Heart left ventricle (tissue), 16 donors: ENCODE results near the gene DCLRE1A. TPM values are rescaled to one million over a fixed set of nuclear protein-coding genes. Genes with fewer than 3 reads are reported as not detected.
"Not testable (repeated sequence)": the region's sequence is repeated elsewhere in the genome, so short reads cannot be mapped to it uniquely, and the experiment has no call there.

ENCODE experiments used
- ATAC-seq, 4 donors: fragments of 200-7000 bp; cut with Tn5 transposase; one replicate each; pipeline ENCODE4 v1.9.1; 2020 to 2022; ENCODE audit warnings: moderate library complexity in 4 of 4, mild to moderate bottlenecking in 3 of 4, moderate number of reproducible peaks in 1 of 4
- DNase-seq, 5 donors: peaks; one replicate each; pipeline ENCODE4 v3.0.0-alpha.2; 2020
- H3K27ac ChIP-seq, 12 donors: fragments of 200-600 bp; sonication (generic) in 4 of 12; one replicate each; pipeline versions ENCODE4 v1.5.0 to v1.8.0; 2016 to 2022; ENCODE audit warnings: mild to moderate bottlenecking in 2 of 12
- H3K27me3 ChIP-seq, 9 donors: fragments of 200-600 bp; sonication (generic) in 2 of 9; one replicate each; pipeline versions ENCODE4 v1.5.1 to v1.8.0; 2016 to 2022; ENCODE audit warnings: mild to moderate bottlenecking in 3 of 9
- H3K36me3 ChIP-seq, 9 donors: fragments of 200-600 bp; sonication (generic) in 2 of 9; one replicate each; pipeline versions ENCODE4 v1.5.0 to v1.8.0; 2018 to 2022; ENCODE audit warnings: mild to moderate bottlenecking in 2 of 9
- H3K4me1 ChIP-seq, 12 donors: fragments of 200-600 bp; sonication (generic) in 4 of 12; one replicate each; pipeline versions ENCODE4 v1.5.0 to v1.8.0; 2016 to 2022; ENCODE audit warnings: mild to moderate bottlenecking in 3 of 12
- H3K4me3 ChIP-seq, 12 donors: fragments of 200-600 bp; sonication (generic) in 4 of 12; one replicate each; pipeline versions ENCODE4 v1.5.0 to v1.8.0; 2017 to 2022; ENCODE audit warnings: mild to moderate bottlenecking in 9 of 12, moderate library complexity in 4 of 12
- H3K9me3 ChIP-seq, 12 donors: fragments of 200-600 bp; sonication (generic) in 4 of 12; one replicate each; pipeline versions ENCODE4 v1.5.0 to v1.8.0; 2016 to 2022; ENCODE audit warnings: mild to moderate bottlenecking in 1 of 12
- POLR2A ChIP-seq, 2 donors: fragments of 450-650 bp; IDR thresholded peaks; one replicate each; pipeline ENCODE4 v1.6.1; 2017; ENCODE audit warnings: antibody characterized with exemption in 2 of 2, mild to moderate bottlenecking in 2 of 2, moderate library complexity in 2 of 2
- WGBS, 4 donors: extraction: QIAGEN DNeasy Blood & Tissue Kit in 2 of 4; methylation state at CpG; one replicate each; pipeline versions ENCODE4 v1.1.5 to v1.1.7; 2013 to 2018; 5-methylcytosine and 5-hydroxymethylcytosine counted together
- intact Hi-C, 10 donors: fragments of 100-400 bp; cut with DNase I; formaldehyde crosslinking; loops; one replicate each; pipeline versions ENCODE4 v1.11.1 to v1.14.2; 2022
- polyA plus RNA-seq, 2 donors: library from polyadenylated mRNA; stranded (reverse); fragments of 200-250 nt; gene quantifications; one replicate each; pipeline ENCODE4 v1.2.3, GENCODE V29; 2013
- total RNA-seq, 9 donors: library from RNA; depleted of rRNA in 2 of 9; stranded (reverse); fragments of >200 nt in 2 of 9; fragmentation: NEBNext Ultra II Directional in 3 of 9; extraction: Animal tissue kit (Norgen Biotek cat#: 25700) in 3 of 9; gene quantifications; one replicate each; pipeline versions ENCODE4 v1.1.0 to v1.2.4, GENCODE V29; 2016 to 2023
- TF ChIP-seq, protein P1 (sequence below), 12 donors: fragments of 200-600 bp; sonication (generic) in 4 of 12; IDR thresholded peaks; one replicate each; pipeline versions ENCODE4 v1.5.0 to v1.8.0; 2018 to 2022; ENCODE audit warnings: antibody characterized with exemption in 12 of 12, mild to moderate bottlenecking in 5 of 12
- donor health status: ischemic (EF 13 %, LVEDD 7.1; RV severe dilation, severe dysfunction).
- donor health status: healthy with polysubstance abuse.
- donor health status: DM: no; HTN: yes; CAD: no.
- donor health status: DM: no; HTN: no; CAD: no.
- donor health status: ischemic (EF 25% LVEDD 6.9; RV normal size, moderate dysfunction).
- donor health status: ischemic (EF 25% LVEDD 5.7; RV mildly dilated, moderate dysfunction).
- donor health status: healthy.
- donor health status: DM: yes; HTN: yes; CAD: no.
- donor health status: ischemic (EF 35%, LVEDD 5.7; RV mildly dilated, moderate dysfunction).
- donor health status: nonischemic (EF 11% LVEDD 7.7; RV severe dilation, severe dysfunction).
- donor health status: DM: yes; HTN: yes; CAD: no.
- donor health status: PGD.
- donor health status: ischemic (EF 29% LVEDD 5.4; RV normal size, mild dysfunction).
- donor health status: nonischemic (EF 23%, LVEDD 6.1; RV moderate dilation, normal function).

Gene DCLRE1A
- total and polyA plus RNA-seq, 11 donors, result 3.5 to 8.5 (median 6.1) TPM

DNA sequence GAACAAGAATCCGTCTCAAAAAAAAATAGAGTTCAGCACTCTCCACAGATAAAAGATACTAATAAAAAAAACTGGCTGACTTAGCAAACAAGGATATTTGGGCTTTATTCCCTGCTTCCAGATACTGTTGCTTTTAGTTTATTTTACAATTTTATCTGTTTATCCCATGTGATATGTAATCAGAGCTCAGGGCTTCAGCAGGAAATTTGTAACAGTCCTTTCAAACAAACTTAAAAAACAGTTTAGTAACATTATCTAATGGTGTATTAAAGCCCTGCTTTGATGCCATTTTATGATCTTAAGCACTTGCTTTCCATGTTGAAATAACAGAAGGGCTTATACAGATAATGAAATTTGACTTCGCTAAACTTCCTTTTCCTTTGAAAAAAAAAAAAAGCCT is 28.1 kb downstream of the DCLRE1A start:
- Histone ChIP-seq H3K4me1 (peaks cover 0 to under 1% (median 0%) of the 10 kb centered on the region in 12 donors), H3K4me3 (no peak overlapping the region), H3K36me3 (no peaks in the 10 kb centered on the region), H3K27ac (no peak overlapping the region), H3K9me3 (no peaks in the 10 kb centered on the region), H3K27me3 (no peaks in the 10 kb centered on the region)
- ATAC-seq, result no peak
- intact Hi-C loops, result no loop called here
- 63 to 81% (median 67%) methylated on average over 2 of the region's 2 CpGs for WGBS, 4 donors
- no peak for DNase-seq
- TF ChIP-seq, protein P1, sequence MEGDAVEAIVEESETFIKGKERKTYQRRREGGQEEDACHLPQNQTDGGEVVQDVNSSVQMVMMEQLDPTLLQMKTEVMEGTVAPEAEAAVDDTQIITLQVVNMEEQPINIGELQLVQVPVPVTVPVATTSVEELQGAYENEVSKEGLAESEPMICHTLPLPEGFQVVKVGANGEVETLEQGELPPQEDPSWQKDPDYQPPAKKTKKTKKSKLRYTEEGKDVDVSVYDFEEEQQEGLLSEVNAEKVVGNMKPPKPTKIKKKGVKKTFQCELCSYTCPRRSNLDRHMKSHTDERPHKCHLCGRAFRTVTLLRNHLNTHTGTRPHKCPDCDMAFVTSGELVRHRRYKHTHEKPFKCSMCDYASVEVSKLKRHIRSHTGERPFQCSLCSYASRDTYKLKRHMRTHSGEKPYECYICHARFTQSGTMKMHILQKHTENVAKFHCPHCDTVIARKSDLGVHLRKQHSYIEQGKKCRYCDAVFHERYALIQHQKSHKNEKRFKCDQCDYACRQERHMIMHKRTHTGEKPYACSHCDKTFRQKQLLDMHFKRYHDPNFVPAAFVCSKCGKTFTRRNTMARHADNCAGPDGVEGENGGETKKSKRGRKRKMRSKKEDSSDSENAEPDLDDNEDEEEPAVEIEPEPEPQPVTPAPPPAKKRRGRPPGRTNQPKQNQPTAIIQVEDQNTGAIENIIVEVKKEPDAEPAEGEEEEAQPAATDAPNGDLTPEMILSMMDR (IDR thresholded peaks at IDR 0.05), result no peak
- TF ChIP-seq POLR2A (IDR thresholded peaks at IDR 0.05), result no peak

DNA sequence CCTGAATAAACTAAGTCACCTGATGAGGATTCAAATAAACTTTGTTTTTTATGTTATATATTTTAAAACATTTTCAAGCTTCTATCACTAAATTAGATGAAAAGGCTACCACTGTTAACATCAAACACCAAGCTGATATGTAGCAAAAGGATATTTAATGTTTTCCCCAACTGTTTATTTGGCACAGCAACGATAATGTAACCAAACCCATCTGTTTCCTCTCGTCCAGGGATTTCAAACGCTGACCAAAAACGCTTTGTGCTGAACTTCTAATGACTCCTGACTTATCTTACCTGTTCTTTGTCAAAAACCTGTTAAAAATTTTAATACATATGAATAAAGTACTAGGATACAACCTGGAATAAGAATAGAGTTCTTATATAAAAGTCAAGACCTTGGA is 30.5 kb downstream of the DCLRE1A start:
- no peak overlapping the region for H3K27ac ChIP-seq
- ATAC-seq, result no peak
- H3K36me3 ChIP-seq, result no peaks in the 10 kb centered on the region
- H3K4me1 ChIP-seq, result peaks cover 0 to 5% (median 0%) of the 10 kb centered on the region in 12 donors
- H3K27me3 ChIP-seq, result no peaks in the 10 kb centered on the region
- no peak overlapping the region for H3K4me3 ChIP-seq
- H3K9me3 ChIP-seq, result no peaks in the 10 kb centered on the region
- no peak for DNase-seq
- WGBS, 4 donors, result 38 to 48% (median 43%) methylated on average over 4 of the region's 4 CpGs
- TF ChIP-seq, protein P1 (IDR thresholded peaks at IDR 0.05), result no peak
- no peak for TF ChIP-seq POLR2A (IDR thresholded peaks at IDR 0.05)
- intact Hi-C loops, result no loop called here

DNA sequence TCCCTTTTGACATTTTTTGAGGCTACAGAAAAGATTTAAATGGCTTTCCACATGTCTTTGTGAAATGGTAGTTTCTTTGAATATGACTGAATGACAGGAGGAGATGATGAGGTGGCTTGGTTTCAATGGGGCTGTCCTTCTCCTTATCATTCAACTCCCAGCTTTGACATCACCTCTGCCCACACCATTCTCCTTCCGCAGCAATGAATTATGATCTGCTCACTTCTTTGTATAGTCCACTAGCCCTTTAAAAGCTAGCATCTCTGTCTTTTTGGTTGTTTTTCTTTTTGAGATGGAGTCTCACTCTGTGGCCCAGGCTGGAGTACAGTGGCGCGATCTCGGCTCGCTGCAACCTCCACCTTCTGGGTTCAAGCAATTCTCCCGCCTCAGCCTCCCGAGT is 31.7 kb downstream of the DCLRE1A start:
- H3K4me3 ChIP-seq, result no peak overlapping the region
- H3K27ac ChIP-seq, result no peak overlapping the region
- H3K9me3 ChIP-seq, result no peaks in the 10 kb centered on the region
- intact Hi-C loops, result no loop called here
- H3K27me3 ChIP-seq, result no peaks in the 10 kb centered on the region
- ATAC-seq (no peak), DNase-seq (no peak)
- no peak for TF ChIP-seq POLR2A (IDR thresholded peaks at IDR 0.05)
- H3K36me3 ChIP-seq, result no peaks in the 10 kb centered on the region
- 94 to 98% (median 98%) methylated on average over 7 of the region's 7 CpGs for WGBS, 4 donors
- H3K4me1 ChIP-seq, result peaks cover 0 to 7% (median 0%) of the 10 kb centered on the region in 12 donors

DNA sequence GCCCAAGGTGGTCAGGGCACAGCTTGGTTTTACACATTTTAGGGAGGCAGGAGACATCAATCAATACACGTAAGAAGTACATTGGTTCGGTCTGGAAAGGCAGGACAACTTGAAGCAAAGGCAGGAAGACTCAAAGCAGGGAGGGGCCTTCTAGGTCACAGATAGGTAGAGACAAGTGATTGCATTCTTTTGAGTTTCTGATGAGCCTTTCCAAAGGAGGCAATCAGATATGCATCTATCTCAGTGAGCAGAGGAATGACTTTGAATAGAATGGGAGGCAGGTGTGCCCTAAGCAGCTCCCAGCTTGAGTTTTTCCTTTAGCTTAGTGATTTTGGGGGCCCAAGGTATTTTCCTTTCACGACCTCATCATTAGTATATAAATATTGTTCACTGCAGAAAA is 32.6 kb downstream of the DCLRE1A start:
- H3K36me3 ChIP-seq, H3K27me3 ChIP-seq, intact Hi-C loops, H3K27ac ChIP-seq, H3K9me3 ChIP-seq, ATAC-seq, DNase-seq, H3K4me3 ChIP-seq: not testable (repeated sequence)
- peaks cover 0 to 13% (median 0%) of the 10 kb centered on the region in 12 donors for H3K4me1 ChIP-seq
- WGBS, 4 donors, result 52 to 89% (median 80%) methylated on average over 3 of the region's 3 CpGs

DNA sequence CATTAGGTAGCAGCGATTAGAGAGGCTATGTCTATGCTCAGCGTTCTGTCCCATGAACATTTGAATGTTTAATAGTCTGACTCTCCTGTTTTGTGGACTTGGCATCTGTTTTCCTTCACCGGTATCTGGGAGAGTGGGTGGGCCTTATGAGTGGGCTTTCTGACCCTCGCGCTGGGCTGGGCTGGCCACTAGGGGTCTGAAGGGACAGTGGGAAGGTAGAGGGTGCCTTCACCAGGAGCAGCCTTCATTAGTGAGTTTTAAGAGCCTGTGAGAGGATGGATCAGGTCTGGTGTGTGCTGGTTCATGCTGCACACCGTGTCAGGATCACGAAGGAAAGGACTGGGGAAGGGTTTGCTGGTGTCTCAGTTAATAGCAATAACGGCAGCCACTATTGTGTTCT is 33.4 kb downstream of the DCLRE1A start:
- Histone ChIP-seq H3K36me3 (no peaks in the 10 kb centered on the region), H3K27ac (no peak overlapping the region), H3K27me3 (no peaks in the 10 kb centered on the region), H3K4me1 (peaks cover 0 to 13% (median 0%) of the 10 kb centered on the region in 12 donors), H3K4me3 (no peak overlapping the region), H3K9me3 (no peaks in the 10 kb centered on the region)
- ATAC-seq, result peak in 2 of 4 donors; percentile 16 to 20
- no peak for TF ChIP-seq POLR2A (IDR thresholded peaks at IDR 0.05)
- TF ChIP-seq, protein P1 (IDR thresholded peaks at IDR 0.05), result no peak
- 44 to 56% (median 47%) methylated on average over 8 of the region's 8 CpGs for WGBS, 4 donors
- DNase-seq, result no peak
- intact Hi-C loops, result no loop called here
